ENCODE data around the gene ATG7.
"Not testable (repeated sequence)": the region's sequence is repeated elsewhere in the genome, so short reads cannot be mapped to it uniquely, and the experiment has no call there.

The ATG7 gene

DNA sequence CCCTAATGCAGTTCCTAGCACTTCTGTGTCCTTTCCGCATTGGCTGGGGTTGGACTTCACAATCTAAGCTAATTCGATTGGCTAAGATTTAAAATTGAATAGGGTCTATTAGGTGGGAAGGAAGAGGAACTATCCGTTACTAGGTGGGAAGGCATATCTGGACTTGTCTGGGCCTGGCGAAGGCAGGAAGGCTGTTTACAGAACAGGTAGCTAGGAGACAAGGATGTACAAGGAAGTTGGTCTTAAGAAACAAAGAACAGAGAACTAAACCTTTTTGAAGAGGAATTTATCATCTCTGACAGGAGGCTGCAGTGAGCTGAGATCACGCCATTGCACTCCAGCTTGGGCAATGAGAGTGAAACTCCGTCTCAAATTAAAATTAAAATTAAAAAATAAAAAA is 17.3 kb upstream of the ATG7 start:
- DNase-seq (ENCODE audit: low read depth, low spot score): no peak

DNA sequence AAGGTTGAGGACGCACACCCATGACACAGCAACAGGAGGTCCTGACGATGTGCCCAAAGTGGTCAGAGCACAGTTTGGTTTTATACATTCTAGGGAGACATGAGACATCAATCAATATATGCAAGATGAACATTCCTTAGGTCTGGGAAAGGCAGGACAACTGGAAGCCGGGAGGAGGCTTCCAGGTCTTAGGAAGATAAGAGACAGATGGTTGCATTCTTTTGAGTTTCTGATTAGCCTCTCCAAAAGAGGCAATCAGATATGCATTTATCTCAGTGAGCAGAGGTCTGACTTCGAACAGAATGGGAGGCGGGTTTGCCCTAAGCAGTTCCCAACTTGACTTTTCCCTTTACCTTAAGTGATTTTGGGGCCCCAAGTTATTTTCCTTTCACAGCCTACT is 16.7 kb upstream of the ATG7 start:
- DNase-seq (ENCODE audit: low read depth, low spot score): not testable (repeated sequence)

DNA sequence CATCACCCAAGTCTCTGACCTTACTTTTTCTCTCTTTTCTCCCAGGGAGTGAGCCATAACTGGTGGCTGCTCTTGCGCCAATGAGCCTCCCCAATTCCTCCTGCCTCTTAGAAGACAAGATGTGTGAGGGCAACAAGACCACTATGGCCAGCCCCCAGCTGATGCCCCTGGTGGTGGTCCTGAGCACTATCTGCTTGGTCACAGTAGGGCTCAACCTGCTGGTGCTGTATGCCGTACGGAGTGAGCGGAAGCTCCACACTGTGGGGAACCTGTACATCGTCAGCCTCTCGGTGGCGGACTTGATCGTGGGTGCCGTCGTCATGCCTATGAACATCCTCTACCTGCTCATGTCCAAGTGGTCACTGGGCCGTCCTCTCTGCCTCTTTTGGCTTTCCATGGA is 13.2 kb upstream of the ATG7 start:
- no peak for DNase-seq (ENCODE audit: low read depth, low spot score)

DNA sequence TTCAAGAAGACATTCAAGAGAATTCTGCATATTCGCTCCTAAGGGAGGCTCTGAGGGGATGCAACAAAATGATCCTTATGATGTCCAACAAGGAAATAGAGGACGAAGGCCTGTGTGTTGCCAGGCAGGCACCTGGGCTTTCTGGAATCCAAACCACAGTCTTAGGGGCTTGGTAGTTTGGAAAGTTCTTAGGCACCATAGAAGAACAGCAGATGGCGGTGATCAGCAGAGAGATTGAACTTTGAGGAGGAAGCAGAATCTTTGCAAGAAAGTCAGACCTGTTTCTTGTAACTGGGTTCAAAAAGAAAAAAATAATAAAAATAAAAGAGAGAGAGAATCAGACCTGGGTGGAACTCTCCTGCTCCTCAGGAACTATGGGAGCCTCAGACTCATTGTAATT is 11.7 kb upstream of the ATG7 start:
- no peak for DNase-seq (ENCODE audit: low read depth, low spot score)

DNA sequence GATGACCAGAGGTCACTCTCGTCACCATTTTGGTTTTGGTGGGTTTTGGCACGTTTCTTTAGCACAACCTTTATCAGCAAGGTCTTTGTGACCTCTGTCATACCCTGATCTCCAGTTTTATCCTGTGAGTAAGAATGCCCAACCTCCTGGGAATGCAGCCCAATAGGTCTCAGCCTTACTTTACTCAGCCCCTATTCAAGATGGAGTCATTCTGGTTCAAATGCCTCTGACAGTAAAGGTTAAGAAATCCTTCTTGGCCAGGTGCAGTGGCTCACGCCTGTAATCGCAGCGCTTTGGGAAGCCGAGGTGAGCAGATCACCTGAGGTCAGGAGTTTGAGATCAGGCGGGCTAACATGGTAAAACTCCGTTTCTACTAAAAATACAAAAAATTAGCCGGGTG is 3.2 kb upstream of the ATG7 start:
- no peak for DNase-seq (ENCODE audit: low read depth, low spot score)

DNA sequence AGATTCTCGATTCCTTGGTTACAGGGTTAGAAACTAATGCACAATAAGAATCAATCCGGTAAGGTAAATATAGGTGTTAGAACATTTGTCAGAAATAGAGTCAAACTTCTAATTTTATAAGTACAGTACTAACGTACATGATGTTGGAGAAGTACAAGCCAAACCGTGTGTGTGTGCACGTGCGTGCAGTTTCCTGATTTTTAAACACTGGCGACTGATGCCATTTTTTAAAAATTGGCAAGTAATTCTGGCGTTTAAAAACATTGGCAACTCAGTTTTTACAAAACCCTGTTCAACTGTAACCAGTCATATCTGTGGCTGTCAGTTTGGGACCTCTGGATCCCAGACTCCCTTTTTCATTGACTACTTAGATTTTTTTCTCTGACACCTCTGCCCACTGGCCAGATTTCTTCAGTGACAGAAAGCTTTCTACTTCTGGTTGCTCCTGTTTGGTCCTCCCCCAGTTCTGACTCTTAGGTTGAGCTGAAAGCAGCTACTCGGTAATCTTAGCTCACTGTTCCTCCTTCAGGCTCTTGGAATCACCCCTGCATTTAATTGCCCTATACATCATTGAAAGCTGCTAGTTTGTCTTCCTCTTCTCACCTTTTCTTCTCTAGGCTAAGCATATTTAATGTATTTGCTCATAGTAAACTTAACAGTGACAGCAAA is 843 bp downstream of the ATG7 start:
- no peak for DNase-seq (ENCODE audit: low read depth, low spot score)

DNA sequence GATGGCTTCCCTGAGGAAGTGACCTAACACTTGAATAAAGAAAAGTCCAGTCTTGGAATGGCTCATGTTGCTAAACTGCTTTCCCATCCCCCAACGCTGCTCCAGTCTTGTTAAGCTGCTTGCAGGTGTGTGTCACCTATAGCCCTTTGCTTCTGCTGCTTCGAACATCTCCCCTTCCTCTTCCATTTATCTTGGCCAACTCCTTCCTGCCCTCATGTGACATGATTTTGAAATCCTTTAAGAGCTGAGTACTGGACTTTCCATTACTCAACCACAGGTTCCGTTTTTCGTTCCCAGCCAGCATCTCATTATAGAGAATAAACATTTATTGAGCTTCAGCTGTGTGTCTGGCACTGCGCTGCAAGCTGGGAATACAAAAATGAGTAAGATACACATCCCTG is 1.7 kb downstream of the ATG7 start:
- no peak for DNase-seq (ENCODE audit: low read depth, low spot score)

DNA sequence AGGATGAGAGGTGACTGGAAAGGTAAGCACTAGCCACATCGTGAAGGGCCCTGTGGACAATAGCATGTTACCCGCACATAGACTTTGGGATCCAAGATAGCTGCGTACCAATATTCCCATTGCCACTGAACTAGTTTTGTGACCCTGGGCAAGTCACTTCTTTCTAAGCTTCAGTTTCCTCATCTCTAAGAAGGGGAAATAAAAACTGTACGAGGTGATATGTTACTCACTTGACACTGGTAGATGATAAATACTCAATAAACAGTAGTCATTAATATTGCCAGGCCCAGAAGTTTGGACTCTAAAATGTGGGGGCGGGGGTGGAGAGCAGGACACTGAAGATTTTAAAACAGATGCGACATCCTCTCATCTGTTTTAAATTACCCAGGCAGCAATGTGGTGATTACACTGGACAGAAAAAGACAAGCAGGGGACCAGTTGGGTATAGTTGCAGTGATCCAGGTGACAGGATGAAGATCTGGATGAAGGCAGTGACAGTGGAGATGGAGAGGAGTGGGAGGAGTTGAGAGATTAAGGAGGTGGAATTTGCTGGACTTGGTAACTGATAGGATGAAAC is 2.5 kb downstream of the ATG7 start:
- DNase-seq (ENCODE audit: low read depth, low spot score): no peak

DNA sequence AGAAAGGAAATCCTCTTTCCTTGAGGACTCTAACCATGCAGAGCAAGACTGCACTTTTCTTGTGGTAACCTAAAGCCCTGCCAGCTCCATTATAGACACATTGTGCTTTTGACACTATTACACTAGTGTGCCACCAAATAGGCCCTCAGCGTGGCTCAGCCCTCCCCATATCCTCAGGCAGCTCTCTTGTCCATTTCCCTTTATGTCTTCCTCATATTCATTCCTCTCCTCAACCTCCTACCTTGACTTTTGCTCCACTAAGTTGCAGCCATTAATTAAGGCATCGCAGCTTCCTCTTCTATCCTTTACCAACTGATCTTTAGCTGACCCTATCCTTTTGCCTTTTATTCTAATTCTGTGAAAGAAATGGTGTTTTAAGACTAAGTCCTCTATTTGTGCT is 3.7 kb downstream of the ATG7 start:
- no peak for DNase-seq (ENCODE audit: low read depth, low spot score)

DNA sequence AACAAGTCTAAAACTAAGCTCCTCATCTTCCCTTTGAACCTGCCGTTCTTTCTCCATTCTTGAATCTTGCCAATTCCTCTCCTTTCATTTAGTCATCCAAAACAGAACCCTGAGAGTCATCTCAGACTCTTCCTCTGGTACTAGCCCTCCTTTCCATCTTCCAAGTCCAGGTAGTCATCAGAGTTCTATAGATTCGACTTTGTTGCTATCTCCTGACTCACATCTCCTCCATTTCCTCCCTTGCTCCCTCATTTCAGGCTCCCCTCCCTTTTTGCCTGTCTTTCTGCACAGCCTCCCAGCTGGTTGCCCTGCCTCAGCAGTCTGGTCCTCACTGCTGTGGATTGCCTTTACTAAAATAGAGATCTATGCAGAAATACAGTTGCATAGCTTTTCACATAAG is 4.7 kb downstream of the ATG7 start:
- DNase-seq (ENCODE audit: low read depth, low spot score): no peak

DNA sequence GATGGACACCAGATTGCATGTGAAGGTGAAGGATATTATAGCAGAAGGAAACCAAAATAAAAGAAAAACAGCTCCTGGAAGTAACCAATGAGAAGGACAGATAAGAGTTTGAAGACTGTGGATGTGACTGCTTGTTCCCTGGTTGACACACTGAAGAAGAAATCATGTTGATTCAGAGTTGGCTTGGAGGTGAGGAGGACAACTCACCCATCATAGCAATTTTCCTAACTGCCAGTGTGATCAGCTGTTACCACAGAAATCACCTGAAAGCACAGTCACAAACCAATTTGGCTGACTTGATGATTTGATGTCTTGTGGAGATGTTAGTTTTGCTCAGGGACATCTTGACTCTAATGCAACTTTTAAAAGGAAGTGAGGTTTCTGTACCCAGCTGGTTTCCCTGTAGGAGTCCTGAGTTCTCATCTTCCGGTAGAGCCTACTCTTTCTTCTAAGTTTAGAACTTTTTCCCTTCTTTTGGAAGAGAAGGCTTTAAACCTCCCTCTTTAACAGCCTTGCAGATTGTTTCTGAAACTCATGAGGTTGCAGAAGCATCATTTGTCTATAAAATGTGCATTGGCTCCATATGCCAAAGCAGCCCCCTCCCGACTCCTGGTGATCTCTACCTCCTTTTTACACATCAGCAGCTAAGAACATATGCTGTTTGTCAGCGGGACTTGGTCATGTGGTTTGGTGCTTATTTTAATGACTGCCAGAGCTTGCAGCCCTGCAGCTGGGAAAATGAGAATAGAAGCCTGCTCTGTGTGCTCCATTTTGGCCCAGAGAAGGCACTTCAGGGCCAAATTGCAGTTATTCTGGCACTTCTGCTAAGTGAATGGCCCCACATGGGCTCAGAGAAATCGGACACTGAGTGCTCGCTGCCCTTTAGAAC is 10.3 kb downstream of the ATG7 start:
- DNase-seq (ENCODE audit: low read depth, low spot score): peak; percentile 35

DNA sequence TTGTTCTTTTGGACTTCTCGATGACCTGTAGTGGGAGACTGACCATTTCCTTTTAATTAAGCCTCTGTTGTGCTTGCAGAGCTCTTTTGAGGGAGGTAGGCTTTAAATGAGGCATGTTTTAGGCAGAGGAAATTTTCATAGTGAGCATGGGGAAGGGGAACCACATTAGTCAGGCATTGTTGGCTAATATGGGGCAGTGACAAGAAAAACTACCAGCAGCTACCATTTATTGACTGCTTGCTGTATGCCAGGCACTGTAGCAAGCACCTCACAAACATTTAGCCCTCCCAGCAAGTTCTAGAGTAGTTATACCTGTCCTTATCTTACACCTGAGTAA is 10.9 kb downstream of the ATG7 start:
- no peak for DNase-seq (ENCODE audit: low read depth, low spot score)

DNA sequence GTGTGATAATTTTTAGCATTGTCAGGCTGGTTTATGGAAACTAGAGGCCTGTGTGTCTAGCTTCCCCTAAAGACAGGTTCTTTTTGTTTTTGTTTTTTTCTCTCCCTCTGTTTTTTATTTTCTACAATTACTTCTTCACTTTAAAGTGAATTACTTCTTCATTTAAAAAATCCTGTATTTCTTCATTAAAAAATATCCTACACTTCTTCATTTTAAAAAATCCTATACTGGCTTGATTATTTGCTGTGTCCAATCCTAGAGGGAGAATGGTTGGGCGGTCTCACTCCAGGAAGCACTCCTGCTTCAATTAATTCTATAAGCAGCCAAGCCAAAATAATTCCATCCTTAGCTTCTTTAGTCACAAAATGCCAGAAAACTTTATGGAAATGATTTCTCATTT is 11.8 kb downstream of the ATG7 start:
- no peak for DNase-seq (ENCODE audit: low read depth, low spot score)

DNA sequence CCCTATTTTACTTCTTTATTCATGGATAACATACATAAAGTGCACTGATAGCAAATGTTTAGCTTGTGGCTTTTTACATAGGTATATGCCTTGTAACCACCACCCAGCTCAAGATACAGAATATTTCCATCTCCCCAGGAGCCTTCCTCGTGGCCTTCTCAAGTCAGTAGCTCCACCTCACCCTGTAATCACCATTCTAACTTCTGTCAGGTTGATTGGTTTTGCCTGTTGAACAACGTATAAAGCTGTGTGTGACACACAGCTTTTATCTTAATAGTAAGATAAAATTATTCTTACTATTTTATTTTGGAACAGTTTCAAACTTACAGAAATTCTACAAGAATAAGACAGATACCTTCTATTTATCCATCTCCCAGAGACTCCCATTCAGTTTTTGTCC is 13.3 kb downstream of the ATG7 start:
- no peak for DNase-seq (ENCODE audit: low read depth, low spot score)

DNA sequence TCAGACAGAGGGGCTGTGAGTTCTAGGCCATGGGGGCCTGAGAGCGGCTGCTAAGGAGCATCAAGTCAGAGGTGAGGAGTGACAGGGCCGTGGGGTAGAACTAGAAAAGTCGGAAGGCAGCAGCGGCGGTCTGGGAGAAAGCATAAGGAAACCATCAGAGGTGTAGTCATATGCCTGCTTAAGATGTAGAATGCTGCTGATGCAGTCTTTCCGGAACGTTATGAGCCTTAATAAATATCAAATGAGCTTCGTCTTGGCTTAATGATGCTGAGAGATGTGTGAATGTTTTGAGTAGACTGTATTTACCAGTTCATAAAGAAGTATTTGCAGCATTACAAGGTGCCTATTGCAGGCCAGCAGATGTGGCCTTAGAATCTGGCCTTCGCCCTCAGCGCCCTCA is 15.2 kb downstream of the ATG7 start:
- no peak for DNase-seq (ENCODE audit: low read depth, low spot score)

DNA sequence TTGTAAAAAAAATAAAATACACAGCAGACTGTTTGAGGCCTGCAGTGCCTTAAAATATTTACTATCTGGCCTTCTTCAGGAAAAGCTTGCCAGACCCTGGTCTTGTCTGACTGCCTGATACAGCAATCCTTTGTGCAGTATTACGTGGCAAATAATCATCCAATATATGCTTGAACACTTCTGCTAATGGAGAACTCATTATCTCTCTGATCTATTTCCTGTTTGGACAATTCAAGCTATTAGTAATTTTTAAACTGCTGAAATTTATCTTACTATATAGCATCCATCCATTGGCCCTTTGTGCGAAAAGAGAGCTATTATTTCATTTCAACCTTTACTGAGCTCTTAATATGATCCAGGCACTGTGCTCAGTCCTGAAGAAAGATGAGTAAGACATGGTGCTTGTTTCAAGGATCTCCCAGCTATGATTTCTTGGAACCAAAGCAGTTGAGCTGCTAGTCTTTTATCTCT is 15.9 kb downstream of the ATG7 start:
- peak; percentile 14 for DNase-seq (ENCODE audit: low read depth, low spot score)

DNA sequence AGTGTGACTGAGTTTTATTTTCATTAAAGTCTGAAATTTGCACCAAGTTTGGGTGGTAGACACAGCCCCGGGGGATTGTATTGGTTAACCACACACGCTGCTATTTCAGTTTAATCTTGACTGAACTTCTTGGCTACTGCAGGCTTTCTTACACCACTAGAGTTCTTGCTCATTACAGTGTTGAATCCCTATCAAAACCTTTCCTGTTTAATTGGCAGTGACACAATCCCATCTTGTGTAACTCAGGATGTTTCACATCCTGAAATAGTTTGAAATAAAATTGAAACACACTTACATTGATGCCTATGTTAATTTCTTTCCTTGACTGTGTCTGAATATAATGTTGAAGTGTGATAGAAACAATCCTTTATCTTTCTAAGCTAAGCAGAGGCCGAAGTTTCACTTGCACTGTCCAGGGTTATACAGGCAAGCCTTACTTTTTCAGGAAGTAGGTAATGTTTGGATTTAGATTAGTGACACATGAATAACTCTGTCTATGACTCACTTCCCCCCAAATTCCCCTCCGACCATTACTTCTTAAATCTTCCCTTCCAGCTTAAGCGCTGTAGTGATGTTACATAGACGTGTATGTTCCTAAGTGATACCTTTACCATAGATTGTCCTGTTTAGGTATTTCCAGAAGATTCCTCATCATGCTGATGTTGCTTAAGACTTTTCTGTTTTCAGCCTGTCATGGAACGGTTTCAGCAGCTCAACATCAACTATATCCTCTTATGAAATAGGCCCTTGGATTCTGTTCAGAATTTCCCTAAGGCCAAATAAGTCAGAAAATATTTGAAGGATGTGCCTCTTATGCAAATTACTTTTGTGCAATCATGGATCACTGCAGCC is 16.8 kb downstream of the ATG7 start:
- peak; percentile 86 for DNase-seq (ENCODE audit: low read depth, low spot score)

DNA sequence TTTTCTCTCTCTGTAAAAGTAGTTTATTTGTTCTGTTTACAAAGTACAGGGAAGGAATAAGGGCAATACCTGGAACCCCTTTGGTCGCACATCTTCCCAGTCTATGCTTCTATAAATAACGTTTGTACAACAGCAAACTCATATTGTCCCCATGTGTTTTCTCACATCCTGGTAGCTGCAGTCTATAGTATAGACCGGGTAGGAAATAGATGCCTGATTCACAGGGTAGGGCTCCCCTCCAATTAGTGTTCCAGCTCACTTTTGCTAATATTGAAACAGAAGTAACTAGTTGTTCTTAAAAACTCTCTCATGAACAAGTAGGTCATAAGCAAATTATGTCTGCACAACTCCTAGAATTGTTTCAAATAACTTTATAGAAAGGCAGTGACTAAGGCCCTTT is 17.7 kb downstream of the ATG7 start:
- DNase-seq (ENCODE audit: low read depth, low spot score): no peak

DNA sequence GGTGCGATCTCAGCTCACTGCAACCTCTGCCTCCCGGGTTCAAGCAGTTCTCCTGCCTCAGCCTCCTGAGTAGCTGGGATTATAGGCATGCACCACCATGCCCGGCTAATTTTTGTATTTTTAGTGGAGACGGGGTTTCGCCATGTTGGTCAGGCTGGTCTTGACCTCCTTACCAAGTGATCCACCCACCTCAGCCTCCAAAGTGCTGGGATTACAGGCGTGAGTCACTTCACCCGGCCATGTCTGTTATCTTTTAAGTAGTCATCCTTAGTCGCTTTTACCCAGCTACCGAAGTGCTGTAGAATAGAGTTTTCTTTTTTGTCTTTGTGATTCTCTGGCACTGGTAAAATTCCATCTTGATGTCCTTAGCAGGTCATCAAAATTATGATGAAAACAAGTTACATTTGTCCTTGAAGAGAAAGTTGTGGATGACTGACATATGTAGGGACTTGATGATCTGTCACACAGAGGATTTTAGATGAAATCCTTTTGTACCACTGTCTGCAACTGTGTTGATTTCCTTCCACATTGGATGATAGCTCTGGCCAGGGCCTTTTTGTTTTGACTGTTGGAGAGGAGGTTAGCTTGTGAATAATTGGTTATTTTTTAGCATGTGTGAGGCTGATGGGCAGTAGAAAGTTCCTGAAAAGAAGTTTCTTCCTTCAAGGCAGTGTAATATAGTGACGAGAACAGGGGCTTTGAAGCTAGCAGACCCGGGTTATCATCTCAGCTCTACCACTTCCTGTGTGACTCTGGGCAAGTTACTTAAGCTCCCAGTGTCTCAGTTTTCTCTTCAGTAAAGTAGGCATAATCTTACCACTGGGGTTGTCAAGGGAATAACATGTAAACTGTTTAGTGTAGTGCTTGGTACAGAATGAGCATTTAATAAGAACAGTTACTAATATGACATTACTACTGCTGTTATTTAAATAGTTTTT is 18.8 kb downstream of the ATG7 start:
- peak; percentile 15 for DNase-seq (ENCODE audit: low read depth, low spot score)

DNA sequence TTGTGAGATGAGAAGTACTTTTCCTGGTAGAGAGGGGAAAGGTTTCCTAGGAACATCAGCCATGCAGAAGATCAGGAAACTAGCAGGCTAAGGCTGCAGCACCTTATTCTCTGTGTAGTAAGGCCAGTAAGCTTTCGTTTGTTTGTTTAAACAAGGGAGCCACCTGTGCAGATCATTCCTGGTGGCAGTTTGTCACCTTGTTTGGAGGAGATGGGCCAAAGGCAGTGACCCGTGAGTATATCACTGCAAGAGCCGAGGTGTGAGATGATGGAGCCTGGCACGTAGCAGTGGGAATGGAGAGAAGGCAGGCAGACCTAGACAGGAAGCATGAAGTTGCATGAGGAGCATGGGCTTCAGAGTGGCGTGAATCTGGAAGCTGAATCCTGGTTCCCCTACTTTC is 19.6 kb downstream of the ATG7 start:
- no peak for DNase-seq (ENCODE audit: low read depth, low spot score)

DNA sequence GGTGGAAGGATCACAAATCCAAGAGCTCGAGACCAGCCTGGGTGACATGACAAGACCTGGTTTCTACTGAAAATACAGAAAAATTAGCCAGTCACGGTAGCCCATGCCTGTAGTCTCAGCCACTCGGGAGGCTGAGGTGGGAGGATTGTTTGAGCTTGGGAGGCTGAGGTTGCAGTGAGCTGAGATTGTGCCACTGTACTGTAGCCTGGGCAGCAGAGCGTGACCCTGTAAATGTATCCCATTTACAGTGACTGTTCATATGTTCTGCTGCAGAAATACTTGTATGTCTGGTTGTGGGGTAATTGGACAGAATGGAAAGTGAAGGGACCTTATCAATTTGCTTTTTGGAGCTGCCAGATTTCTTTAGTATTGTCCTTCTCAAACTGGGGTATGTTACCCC is 24.9 kb downstream of the ATG7 start:
- DNase-seq (ENCODE audit: low read depth, low spot score): no peak
